ENCODE data around the gene DCHS1.

DNA sequence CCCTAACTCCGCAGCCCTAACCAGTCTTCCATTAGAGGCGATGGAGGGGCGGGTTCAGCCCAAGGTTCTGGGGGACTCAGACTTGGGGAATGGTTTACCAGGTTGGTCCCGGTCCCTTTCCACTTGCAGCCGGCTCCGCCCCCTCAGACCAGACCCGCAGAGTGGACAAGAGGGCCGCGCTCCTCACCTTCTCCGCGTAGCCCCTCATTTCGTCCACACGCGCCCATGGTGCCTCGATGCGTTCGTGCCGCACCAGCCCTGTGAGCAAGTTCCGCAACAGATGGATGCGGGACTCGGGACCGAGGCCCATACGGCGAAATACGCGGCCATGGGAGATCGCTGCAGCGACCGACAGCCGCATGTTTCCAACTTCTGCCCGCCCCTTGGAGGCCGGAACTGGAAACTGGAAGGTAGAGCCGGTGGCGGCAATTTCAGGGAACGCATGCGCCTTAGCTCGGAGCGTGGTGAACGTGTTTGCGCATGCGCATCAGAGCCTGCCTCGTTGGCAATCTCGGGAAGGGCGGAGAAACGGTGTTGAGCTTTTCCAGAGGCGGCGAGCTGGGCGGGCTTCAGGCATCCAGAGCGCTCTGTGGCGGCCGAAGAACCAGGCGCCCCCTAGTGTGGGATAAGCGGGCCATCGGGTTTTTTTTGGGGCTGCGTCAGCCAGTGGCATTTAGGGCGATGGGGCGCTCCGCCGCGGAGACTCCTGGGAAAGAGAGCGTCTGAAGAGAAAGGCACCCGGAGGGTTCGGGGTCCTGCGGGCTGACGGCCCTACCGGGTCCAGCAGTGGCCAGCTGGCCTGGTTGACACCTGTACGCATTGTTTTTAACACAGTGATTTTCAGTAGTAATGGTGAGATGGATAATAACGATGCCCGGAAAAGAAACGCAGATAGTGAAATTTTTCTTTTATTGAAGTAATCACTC, 27.6 kb upstream of the DCHS1 start, which contains the start of gene MRPL17:
- TF ChIP-seq POLR2A (IDR thresholded peaks at IDR 0.05) (peak in 3 of 4 donors; percentile 38 to 84 (median 59)), EP300 (IDR thresholded peaks at IDR 0.05) (peak in 1 of 4 donors; percentile 16), POLR2AphosphoS5 (IDR thresholded peaks at IDR 0.05) (peak; percentile 56 to 92)
- TF ChIP-seq, protein P1, sequence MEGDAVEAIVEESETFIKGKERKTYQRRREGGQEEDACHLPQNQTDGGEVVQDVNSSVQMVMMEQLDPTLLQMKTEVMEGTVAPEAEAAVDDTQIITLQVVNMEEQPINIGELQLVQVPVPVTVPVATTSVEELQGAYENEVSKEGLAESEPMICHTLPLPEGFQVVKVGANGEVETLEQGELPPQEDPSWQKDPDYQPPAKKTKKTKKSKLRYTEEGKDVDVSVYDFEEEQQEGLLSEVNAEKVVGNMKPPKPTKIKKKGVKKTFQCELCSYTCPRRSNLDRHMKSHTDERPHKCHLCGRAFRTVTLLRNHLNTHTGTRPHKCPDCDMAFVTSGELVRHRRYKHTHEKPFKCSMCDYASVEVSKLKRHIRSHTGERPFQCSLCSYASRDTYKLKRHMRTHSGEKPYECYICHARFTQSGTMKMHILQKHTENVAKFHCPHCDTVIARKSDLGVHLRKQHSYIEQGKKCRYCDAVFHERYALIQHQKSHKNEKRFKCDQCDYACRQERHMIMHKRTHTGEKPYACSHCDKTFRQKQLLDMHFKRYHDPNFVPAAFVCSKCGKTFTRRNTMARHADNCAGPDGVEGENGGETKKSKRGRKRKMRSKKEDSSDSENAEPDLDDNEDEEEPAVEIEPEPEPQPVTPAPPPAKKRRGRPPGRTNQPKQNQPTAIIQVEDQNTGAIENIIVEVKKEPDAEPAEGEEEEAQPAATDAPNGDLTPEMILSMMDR (IDR thresholded peaks at IDR 0.05), result peak; percentile 86 to 97 (median 92)

Measured in upper lobe of left lung (tissue), 4 donors.